Neural cell (in vitro differentiated cells): Measurements from ENCODE around the gene FBXO36. TPM values are rescaled to one million over a fixed set of nuclear protein-coding genes. Genes with fewer than 3 reads are reported as not detected.

Source experiments
- H2AFZ ChIP-seq: fragments of 200-600, 300-800 bp; sonication (generic), shearing (Covaris generic); 2 replicates; pipeline ENCODE4 v1.6.0; 2014; ENCODE audit warnings: low read depth, mild to moderate bottlenecking, antibody characterized with exemption, low read length, moderate library complexity
- H3F3A ChIP-seq: fragments of 200-600 bp; shearing (Covaris generic); 2 replicates; pipeline ENCODE4 v1.6.1; 2016; ENCODE audit warnings: mild to moderate bottlenecking, moderate library complexity, mixed read lengths, antibody characterized with exemption, low read length; ENCODE audit not compliant: insufficient read depth, poor library complexity, severe bottlenecking
- H3K27ac ChIP-seq: fragments of 200-600, 300-800 bp; sonication (generic), shearing (Covaris generic); 2 replicates; pipeline ENCODE4 v1.5.1; 2014; ENCODE audit warnings: mild to moderate bottlenecking, low read length, moderate library complexity
- H3K27me3 ChIP-seq: fragments of 300-800, 200-600 bp; sonication (generic), shearing (Covaris generic); 2 replicates; pipeline ENCODE4 v1.6.0; 2014; ENCODE audit warnings: mild to moderate bottlenecking, low read depth, low read length, moderate library complexity; ENCODE audit not compliant: insufficient read depth
- H3K36me3 ChIP-seq: fragments of 300-800, 200-600 bp; sonication (generic), shearing (Covaris generic); 2 replicates; pipeline ENCODE4 v1.5.1; 2014; ENCODE audit warnings: mild to moderate bottlenecking, antibody characterized with exemption, low read length, moderate library complexity; ENCODE audit not compliant: insufficient read depth
- H3K4me2 ChIP-seq: fragments of 300-800, 200-600 bp; sonication (generic), shearing (Covaris generic); 2 replicates; pipeline ENCODE4 v1.6.0; 2014; ENCODE audit warnings: mild to moderate bottlenecking, low read length
- H3K4me3 ChIP-seq: fragments of 300-800, 200-600 bp; sonication (generic), shearing (Covaris generic); 2 replicates; pipeline ENCODE4 v1.5.1; 2014; ENCODE audit warnings: mild to moderate bottlenecking, low read length, moderate library complexity
- H3K79me2 ChIP-seq: fragments of 200-600 bp; shearing (Covaris generic); replicated peaks from 2 replicates; pipeline ENCODE4 v1.6.0; 2014; ENCODE audit warnings: mild to moderate bottlenecking, low read length, moderate library complexity; ENCODE audit not compliant: insufficient read depth
- H3K9ac ChIP-seq: fragments of 300-800, 200-600 bp; sonication (generic), shearing (Covaris generic); 2 replicates; pipeline ENCODE4 v1.6.1; 2016; ENCODE audit warnings: mild to moderate bottlenecking, low read length, mixed read lengths
- H3K9me2 ChIP-seq: fragments of 200-600 bp; shearing (Covaris generic); 2 replicates; pipeline ENCODE4 v1.6.1; 2016; ENCODE audit warnings: mild to moderate bottlenecking, low read length, mixed read lengths; ENCODE audit not compliant: insufficient read depth
- H3K9me3 ChIP-seq: fragments of 200-600, 300-800 bp; sonication (generic), shearing (Covaris generic); 2 replicates; pipeline ENCODE4 v1.6.1; 2016; ENCODE audit warnings: mild to moderate bottlenecking, mixed run types, low read length, moderate library complexity, mixed read lengths
- H4K20me1 ChIP-seq: fragments of 200-600 bp; shearing (Covaris generic); 2 replicates; pipeline ENCODE4 v1.6.1; 2016; ENCODE audit warnings: mild to moderate bottlenecking, mixed run types; ENCODE audit not compliant: insufficient read depth
- CTCF ChIP-seq: fragments of 450-650 bp; IDR thresholded peaks from 2 replicates; pipeline ENCODE4 v1.5.1; 2014; ENCODE audit warnings: antibody characterized with exemption, mild to moderate bottlenecking, moderate library complexity; ENCODE audit not compliant: poor library complexity, severe bottlenecking
- EZH2 ChIP-seq: fragments of 200-600, 300-800 bp; shearing (Covaris generic), sonication (generic); IDR thresholded peaks from 2 replicates; pipeline ENCODE4 v1.6.1; 2014; ENCODE audit warnings: antibody characterized with exemption, low read length, borderline replicate concordance, mild to moderate bottlenecking; ENCODE audit not compliant: insufficient read depth, poor library complexity, severe bottlenecking
- POLR2AphosphoS5 ChIP-seq: IDR thresholded peaks from 2 replicates; pipeline ENCODE4 v1.6.1; 2012
- RAD21 ChIP-seq: fragments of 450-650 bp; conservative IDR thresholded peaks from 2 replicates; pipeline ENCODE4 v1.6.1; 2014; ENCODE audit warnings: antibody characterized with exemption, mild to moderate bottlenecking, moderate library complexity
- REST ChIP-seq: IDR thresholded peaks from 2 replicates; pipeline ENCODE4 v1.6.1; 2012; ENCODE audit warnings: borderline replicate concordance
- SMC3 ChIP-seq: fragments of 450-650 bp; conservative IDR thresholded peaks from 2 replicates; pipeline ENCODE4 v1.6.1; 2014; ENCODE audit warnings: antibody characterized with exemption, mild to moderate bottlenecking, moderate library complexity; ENCODE audit not compliant: poor library complexity
- polyA plus RNA-seq: library from polyadenylated mRNA; depleted of rRNA; stranded (reverse); fragments of >200 nt; gene quantifications from 2 replicates; pipeline ENCODE4 v1.2.3, GENCODE V29; 2014

The FBXO36 gene
- polyA plus RNA-seq, 1 donor from 2014 or later = 6.3 TPM

- H4K20me1 ChIP-seq = no peaks in the 10 kb centered on the region
- TF ChIP-seq EZH2 = no peak
- no peak for TF ChIP-seq RAD21
- H3K36me3 ChIP-seq = peaks cover 17% of the 10 kb centered on the region
- no peaks in the 10 kb centered on the region for H3F3A ChIP-seq
- no peak overlapping the region for H2AFZ ChIP-seq
- H3K9ac ChIP-seq = no peak overlapping the region
- H3K9me3 ChIP-seq = no peaks in the 10 kb centered on the region
- H3K27ac ChIP-seq = no peak overlapping the region
- H3K27me3 ChIP-seq = no peaks in the 10 kb centered on the region
- H3K4me2 ChIP-seq = no peak overlapping the region
- no peak overlapping the region for H3K4me3 ChIP-seq
- no peaks in the 10 kb centered on the region for H3K79me2 ChIP-seq
- no peaks in the 10 kb centered on the region for H3K9me2 ChIP-seq
Observed at GRCh38 chr2:230042195-230042594, 119.9 kb downstream of the FBXO36 start.

- no peak overlapping the region for H3K4me2 ChIP-seq
- H3K79me2 ChIP-seq = no peaks in the 10 kb centered on the region
- no peaks in the 10 kb centered on the region for H3F3A ChIP-seq
- no peak overlapping the region for H3K9ac ChIP-seq
- no peaks in the 10 kb centered on the region for H3K9me2 ChIP-seq
- no peak for TF ChIP-seq CTCF
- TF ChIP-seq REST = no peak
- no peak for TF ChIP-seq RAD21
- no peak for TF ChIP-seq EZH2
- TF ChIP-seq SMC3 = no peak
- no peak overlapping the region for H3K4me3 ChIP-seq
- H3K27ac ChIP-seq = no peak overlapping the region
- H4K20me1 ChIP-seq = no peaks in the 10 kb centered on the region
- peaks cover 22% of the 10 kb centered on the region for H3K36me3 ChIP-seq
- H2AFZ ChIP-seq = no peak overlapping the region
- H3K27me3 ChIP-seq = no peaks in the 10 kb centered on the region
- H3K9me3 ChIP-seq = no peaks in the 10 kb centered on the region
Observed at GRCh38 chr2:230043025-230043424, 120.7 kb downstream of the FBXO36 start.

- H2AFZ ChIP-seq = no peak overlapping the region
- H4K20me1 ChIP-seq = no peaks in the 10 kb centered on the region
Observed at GRCh38 chr2:230043461-230043860, 121.2 kb downstream of the FBXO36 start.

More at GRCh38 chr2:230043461-230043860, 121.2 kb downstream of the FBXO36 start:
- no peak for TF ChIP-seq POLR2AphosphoS5
- Histone ChIP-seq H3K36me3 (peaks cover 27% of the 10 kb centered on the region), H3K9me2 (no peaks in the 10 kb centered on the region), H3K27ac (no peak overlapping the region), H3K9ac (no peak overlapping the region), H3K4me3 (no peak overlapping the region), H3K79me2 (no peaks in the 10 kb centered on the region), H3K9me3 (no peaks in the 10 kb centered on the region), H3K4me2 (no peak overlapping the region), H3F3A (no peaks in the 10 kb centered on the region), H3K27me3 (no peaks in the 10 kb centered on the region)
